ACC112 (cell line): ENCODE results near the gene MYO1H.
A peak's percentile ranks its signal among the peaks of the same experiment; 100 is the strongest.

Experiments used
- H2AFZ ChIP-seq: fragments of 200-600 bp; sonication (generic); one replicate; pipeline ENCODE4 v1.6.0; 2017; ENCODE audit warnings: antibody characterized with exemption, low read length; ENCODE audit not compliant: unreplicated experiment
- H3K27ac ChIP-seq: fragments of 200-600 bp; sonication (generic); 2 replicates; pipeline ENCODE4 v1.5.1; 2014; ENCODE audit warnings: low read depth, mild to moderate bottlenecking, antibody characterized with exemption, low read length, moderate library complexity
- H3K27me3 ChIP-seq: fragments of 200-600 bp; sonication (generic); 2 replicates; pipeline ENCODE4 v1.6.1; 2014; ENCODE audit warnings: mild to moderate bottlenecking, antibody characterized with exemption, low read length, moderate library complexity, mixed read lengths; ENCODE audit not compliant: insufficient read depth
- H3K36me3 ChIP-seq: fragments of 200-600 bp; sonication (generic); 2 replicates; pipeline ENCODE4 v1.6.1; 2016; ENCODE audit warnings: mild to moderate bottlenecking, antibody characterized with exemption, low read length, moderate library complexity, mixed read lengths; ENCODE audit not compliant: insufficient read depth
- H3K4me1 ChIP-seq: fragments of 200-600 bp; sonication (generic); one replicate; pipeline ENCODE4 v1.6.1; 2016; ENCODE audit warnings: low read length, mixed read lengths; ENCODE audit not compliant: insufficient read depth, unreplicated experiment, control insufficient read depth
- H3K4me3 ChIP-seq: fragments of 200-600 bp; sonication (generic); 2 replicates; pipeline ENCODE4 v1.5.1; 2014; ENCODE audit warnings: mild to moderate bottlenecking, low read depth, low read length
- H3K79me2 ChIP-seq: fragments of 200-600 bp; sonication (generic); one replicate; pipeline ENCODE4 v1.6.0; 2016; ENCODE audit warnings: low read length; ENCODE audit not compliant: control insufficient read depth, unreplicated experiment, insufficient read depth

Gene MYO1H, protein sequence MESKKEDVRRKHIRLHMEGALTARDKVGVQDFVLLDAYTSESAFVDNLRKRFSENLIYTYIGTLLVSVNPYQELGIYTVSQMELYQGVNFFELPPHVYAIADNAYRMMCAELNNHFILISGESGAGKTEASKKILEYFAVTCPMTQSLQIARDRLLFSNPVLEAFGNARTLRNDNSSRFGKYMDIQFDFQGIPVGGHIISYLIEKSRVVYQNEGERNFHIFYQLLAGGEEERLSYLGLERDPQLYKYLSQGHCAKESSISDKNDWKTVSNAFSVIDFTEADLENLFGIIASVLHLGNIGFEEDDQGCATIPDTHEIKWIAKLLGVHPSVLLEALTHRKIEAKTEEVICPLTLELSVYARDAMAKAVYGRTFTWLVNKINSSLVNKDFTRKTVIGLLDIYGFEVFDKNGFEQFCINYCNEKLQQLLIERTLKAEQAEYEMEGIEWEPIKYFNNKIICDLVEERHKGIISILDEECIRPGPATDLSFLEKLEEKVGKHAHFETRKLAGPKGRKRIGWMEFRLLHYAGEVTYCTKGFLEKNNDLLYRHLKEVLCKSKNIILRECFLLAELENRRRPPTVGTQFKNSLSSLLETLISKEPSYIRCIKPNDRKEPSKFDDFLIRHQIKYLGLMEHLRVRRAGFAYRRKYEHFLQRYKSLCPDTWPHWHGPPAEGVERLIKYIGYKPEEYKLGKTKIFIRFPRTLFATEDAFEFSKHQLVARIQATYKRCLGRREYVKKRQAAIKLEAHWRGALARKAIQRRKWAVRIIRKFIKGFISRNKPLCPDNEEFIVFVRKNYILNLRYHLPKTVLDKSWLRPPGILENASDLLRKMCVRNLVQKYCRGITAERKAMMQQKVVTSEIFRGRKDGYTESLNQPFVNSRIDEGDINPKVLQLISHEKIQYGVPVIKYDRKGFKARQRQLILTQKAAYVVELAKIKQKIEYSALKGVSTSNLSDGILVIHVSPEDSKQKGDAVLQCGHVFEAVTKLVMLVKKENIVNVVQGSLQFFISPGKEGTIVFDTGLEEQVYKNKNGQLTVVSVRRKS

DNA sequence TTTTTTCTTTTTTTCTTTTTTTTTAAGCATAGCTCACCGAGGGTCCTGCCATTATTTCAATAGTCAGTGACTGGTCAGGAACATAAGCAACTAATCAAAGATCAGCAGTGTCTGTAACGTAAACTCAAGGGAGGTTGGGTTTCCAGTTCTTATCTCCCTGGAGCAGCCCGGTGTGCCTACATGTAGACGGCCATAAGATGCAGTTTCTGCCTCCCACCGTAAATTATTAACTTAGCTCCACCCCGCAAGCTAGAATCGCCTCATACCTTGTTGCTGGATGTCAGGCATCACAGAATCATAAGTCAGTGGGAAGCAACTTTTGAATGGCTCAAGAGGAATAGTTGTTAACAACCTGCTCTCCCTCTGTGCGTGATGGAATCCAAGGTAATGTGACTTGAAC is at the start of gene MYO1H:
Gene MYO1H (plus strand): TSS at position 312 of the 400 bp plus-strand sequence. CDS start 61 bp downstream, at position 373.
- Histone ChIP-seq H3K79me2 (no peaks in the 10 kb centered on the region), H2AFZ (no peak within 1 kb of the TSS), H3K27me3 (peaks cover 80% of the 10 kb centered on the region)

DNA sequence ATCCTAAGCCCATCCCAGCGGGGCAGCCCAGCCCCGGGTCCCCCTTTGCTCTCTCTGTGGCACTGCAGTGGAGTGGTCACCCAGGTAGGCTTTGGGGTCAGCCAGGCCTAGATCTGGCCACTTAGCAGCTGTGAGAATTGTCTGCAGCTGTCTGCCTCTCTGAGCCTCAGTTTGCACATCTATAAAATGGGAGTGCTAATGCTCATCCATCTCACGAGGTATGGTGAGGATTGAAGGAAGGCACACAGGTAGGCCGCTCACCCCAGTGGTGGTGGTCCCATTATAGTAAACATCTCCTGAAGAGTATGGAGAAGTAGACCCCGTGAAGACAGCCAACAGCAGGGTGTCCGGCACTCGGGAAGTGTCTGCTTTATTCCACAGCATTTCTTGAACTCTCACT is 47.9 kb upstream of the MYO1H start:
- Histone ChIP-seq H3K27me3 (peaks cover 49% of the 10 kb centered on the region), H3K36me3 (no peaks in the 10 kb centered on the region), H3K27ac (no peak overlapping the region), H3K79me2 (no peaks in the 10 kb centered on the region), H2AFZ (no peak overlapping the region), H3K4me3 (no peak overlapping the region), H3K4me1 (no peaks in the 10 kb centered on the region)

More for the DNA sequence above, at the start of gene MYO1H:
- Histone ChIP-seq H3K27ac (no peak within 1 kb of the TSS), H3K36me3 (no peaks in the 10 kb centered on the region), H3K4me1 (no peaks in the 10 kb centered on the region), H3K4me3 (no peak within 1 kb of the TSS)

DNA sequence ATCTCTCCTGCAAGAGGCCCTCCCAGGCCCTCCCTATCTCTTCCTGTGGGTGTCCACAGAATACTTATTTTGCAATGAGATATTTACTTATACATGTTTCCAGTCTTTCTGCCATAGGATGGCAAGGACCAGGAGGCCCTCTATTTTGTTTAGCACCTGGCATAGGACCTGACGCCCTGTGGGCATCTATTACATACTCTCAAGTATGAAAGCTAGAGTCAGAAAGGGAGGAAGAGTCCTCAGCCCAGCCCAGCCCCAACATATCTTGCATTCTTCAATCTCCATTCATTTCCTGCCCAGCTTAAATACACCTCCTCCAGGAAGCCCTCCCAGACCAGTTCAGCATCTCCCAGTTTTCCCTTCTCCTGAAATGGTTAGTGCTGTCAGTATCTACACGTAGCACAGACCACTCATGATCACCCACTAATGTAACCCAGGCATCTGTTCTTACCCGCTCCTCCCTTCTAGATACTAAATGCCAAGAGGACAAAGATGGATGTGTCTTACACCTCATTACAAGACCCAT is 46.0 kb upstream of the MYO1H start:
- Histone ChIP-seq H3K79me2 (no peaks in the 10 kb centered on the region), H3K4me1 (no peaks in the 10 kb centered on the region), H3K27me3 (peaks cover 56% of the 10 kb centered on the region), H3K4me3 (no peak overlapping the region), H3K27ac (no peak overlapping the region), H2AFZ (no peak overlapping the region), H3K36me3 (no peaks in the 10 kb centered on the region)

DNA sequence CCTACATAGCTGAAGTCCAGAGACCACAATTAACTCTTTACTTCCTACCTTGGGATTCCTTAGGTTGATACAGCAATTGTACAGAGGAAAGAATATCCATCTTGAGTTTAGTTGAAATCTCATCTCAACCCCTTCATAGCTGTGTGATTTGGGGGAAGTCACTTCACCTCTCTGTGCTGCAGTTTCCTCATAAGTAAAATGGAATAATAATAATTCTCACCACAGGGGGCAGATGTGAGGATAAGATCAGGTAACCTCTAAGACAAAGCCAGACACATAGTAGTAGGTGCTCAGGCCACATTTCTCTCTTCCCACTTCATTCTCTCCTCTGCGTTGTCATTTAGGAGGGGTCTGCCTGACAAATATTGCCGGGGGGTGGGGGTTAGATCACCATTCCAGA is 45.3 kb upstream of the MYO1H start:
- no peak overlapping the region for H2AFZ ChIP-seq
- H3K4me3 ChIP-seq: no peak overlapping the region
- no peak overlapping the region for H3K27ac ChIP-seq
- H3K4me1 ChIP-seq: no peaks in the 10 kb centered on the region
- no peaks in the 10 kb centered on the region for H3K79me2 ChIP-seq
- H3K36me3 ChIP-seq: no peaks in the 10 kb centered on the region
- peaks cover 57% of the 10 kb centered on the region for H3K27me3 ChIP-seq

DNA sequence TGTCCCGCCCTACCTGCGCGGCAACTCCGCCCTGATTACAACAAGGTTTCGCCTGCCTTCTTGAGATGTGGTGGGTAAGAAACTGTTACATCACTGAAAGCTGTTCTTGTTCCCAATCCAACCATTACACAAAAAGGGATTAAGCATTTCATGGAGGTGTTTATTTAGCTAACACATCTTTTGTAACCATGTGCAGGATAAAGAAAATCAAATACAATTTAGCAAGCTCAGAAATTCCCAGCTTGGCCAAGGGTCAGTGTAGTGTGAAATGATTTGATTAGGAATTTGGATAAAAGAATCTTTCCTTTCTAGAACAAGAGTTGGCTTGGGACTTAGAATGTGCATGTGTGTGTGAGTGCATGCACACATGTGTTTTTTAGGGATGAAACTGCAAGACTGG is 44.9 kb upstream of the MYO1H start:
- H3K27me3 ChIP-seq: peaks cover 57% of the 10 kb centered on the region
- H2AFZ ChIP-seq: no peak overlapping the region
- no peaks in the 10 kb centered on the region for H3K4me1 ChIP-seq
- no peaks in the 10 kb centered on the region for H3K36me3 ChIP-seq
- no peaks in the 10 kb centered on the region for H3K79me2 ChIP-seq
- H3K27ac ChIP-seq: no peak overlapping the region
- H3K4me3 ChIP-seq: no peak overlapping the region

DNA sequence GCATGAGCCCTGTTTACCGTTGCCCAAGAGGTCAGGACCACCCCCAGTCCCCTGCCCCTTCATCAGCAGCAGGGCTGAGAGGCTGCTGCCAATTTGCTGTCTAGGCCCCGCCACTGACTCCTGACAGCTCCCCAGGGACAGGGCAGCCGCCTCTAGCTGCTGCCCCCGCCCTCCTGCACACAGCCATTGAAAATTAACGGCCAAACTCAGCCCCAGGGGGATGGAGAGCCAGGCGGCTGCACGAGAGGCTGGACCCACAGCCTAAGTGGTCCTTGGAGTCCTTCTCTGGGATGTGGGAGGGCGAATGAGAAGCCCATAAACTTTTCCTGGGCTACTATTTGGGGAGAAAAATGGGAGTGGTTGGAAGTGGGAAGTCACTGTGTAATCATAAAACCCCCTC is 43.2 kb upstream of the MYO1H start:
- H3K4me1 ChIP-seq: peaks cover 3% of the 10 kb centered on the region
- no peak overlapping the region for H3K27ac ChIP-seq
- no peaks in the 10 kb centered on the region for H3K79me2 ChIP-seq
- H3K27me3 ChIP-seq: peaks cover 73% of the 10 kb centered on the region
- H3K36me3 ChIP-seq: no peaks in the 10 kb centered on the region
- no peak overlapping the region for H2AFZ ChIP-seq
- no peak overlapping the region for H3K4me3 ChIP-seq

DNA sequence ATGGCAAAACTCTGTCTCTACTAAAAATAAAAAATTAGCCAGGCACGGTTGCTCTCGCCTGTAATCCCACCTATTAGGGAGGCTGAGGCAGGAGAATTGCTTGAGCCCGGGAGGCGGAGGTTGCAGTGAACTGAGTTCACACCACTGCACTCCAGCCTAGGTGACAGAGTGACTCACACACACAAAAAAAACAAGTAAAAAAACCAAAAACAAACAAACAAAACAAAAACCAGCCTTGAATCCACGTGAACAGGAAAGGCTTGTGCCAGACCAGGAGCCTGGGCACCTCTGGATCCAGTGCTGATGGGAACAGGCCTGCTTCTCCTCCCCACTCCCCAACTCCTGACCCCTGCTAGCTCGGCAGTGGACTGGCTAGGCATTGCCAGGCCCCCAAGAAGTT is 42.2 kb upstream of the MYO1H start:
- Histone ChIP-seq H3K79me2 (no peaks in the 10 kb centered on the region), H3K27me3 (peaks cover 80% of the 10 kb centered on the region), H3K27ac (no peak overlapping the region), H3K36me3 (no peaks in the 10 kb centered on the region), H3K4me3 (no peak overlapping the region), H3K4me1 (peaks cover 3% of the 10 kb centered on the region), H2AFZ (no peak overlapping the region)

DNA sequence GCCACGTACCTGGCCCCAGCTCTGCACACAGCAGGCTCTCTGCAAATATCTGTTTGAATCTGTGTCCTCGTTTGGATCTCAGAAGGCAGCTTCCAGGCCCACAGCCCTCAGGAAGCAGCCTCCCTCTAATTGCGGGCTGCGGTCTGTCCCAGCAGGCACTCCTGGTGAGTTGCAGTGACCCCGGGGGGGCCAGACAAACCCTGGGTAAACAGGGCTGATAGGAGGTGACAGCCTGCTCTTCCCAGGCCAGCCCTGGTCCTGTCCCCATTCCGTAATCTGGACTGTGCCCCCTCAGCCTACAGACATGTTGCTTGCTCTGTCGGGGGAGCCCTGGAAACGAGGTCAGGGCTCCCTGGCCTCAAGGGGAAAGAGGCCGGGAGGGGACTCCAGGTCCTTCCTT is 40.6 kb upstream of the MYO1H start:
- Histone ChIP-seq H3K4me3 (no peak overlapping the region), H3K36me3 (no peaks in the 10 kb centered on the region), H3K79me2 (no peaks in the 10 kb centered on the region), H3K27ac (no peak overlapping the region), H2AFZ (no peak overlapping the region), H3K4me1 (peaks cover 3% of the 10 kb centered on the region), H3K27me3 (peaks cover 90% of the 10 kb centered on the region)

DNA sequence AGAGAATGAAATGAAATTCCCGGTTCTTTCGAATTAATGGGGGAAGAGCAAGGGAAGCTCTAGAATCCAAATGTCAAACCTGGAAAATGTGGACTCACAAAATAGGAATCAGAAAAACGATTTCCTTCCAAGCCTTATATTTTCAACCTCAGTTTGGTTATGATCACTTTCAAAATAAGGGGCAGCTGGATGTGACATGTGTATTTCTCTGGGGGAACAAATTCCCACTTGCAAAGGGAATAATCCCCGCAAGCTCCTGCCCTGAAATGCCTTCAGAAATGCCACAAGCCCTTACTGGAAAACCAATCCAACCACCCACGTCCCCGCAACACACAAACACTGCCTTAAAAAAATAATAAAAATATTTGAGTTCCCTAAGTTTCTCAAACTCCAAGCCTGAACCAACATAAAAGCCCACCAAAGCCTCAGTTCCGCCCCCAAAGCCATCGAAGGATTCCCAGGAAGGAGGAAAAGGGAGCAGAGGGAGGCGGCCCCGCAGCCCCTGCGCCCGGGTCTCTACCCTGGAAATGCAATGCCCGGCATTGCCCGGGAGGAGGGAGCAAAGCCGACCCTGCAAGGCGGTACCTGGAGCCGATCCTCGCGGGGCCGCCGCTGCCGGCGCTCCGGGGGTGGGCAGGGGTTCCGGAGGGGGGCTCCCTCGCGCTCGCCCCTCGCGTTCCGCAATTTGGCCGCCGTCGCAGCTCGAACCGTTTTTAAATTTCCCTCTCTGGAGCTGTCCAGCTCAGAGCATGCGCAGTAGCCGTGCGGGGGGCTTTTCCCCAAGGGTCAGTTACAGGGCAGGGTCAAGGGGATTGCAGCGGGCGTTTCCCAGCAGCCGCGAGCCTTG is 38.9 kb upstream of the MYO1H start, which contains the start of gene FOXN4:
Gene FOXN4 (minus strand): TSS at position 751 of the 847 bp plus-strand sequence. CDS start 963 bp downstream, outside the sequence.
- H3K4me3 ChIP-seq: peak within 1 kb of the TSS; percentile 69
- H2AFZ ChIP-seq: peak within 1 kb of the TSS; percentile 30
- H3K27me3 ChIP-seq: peaks cover 89% of the 10 kb centered on the region
- peaks cover 3% of the 10 kb centered on the region for H3K4me1 ChIP-seq
- H3K27ac ChIP-seq: no peak within 1 kb of the TSS
- H3K36me3 ChIP-seq: no peaks in the 10 kb centered on the region
- no peaks in the 10 kb centered on the region for H3K79me2 ChIP-seq
